GM18873 (cell line): ENCODE measurements around the gene BANF2.
"Not testable (repeated sequence)": the region's sequence is repeated elsewhere in the genome, so short reads cannot be mapped to it uniquely, and the experiment has no call there.

ENCODE experiments used
- ATAC-seq: cut with Tn5 transposase; IDR thresholded peaks from one replicate; pipeline ENCODE4 v1.9.1; 2021; ENCODE audit warnings: mild to moderate bottlenecking, moderate library complexity, moderate number of reproducible peaks; ENCODE audit not compliant: unreplicated experiment, low FRiP score

Gene BANF2

GRCh38 chr20:17758512-17758911 lies 58.7 kb downstream of the BANF2 start:
- no peak for ATAC-seq

- ATAC-seq: no peak
These were observed 59.7 kb downstream of the BANF2 start for GRCh38 chr20:17759449-17759848.

GRCh38 chr20:17761604-17762003 lies 61.8 kb downstream of the BANF2 start:
- no peak for ATAC-seq

GRCh38 chr20:17762243-17762872 lies 62.6 kb downstream of the BANF2 start:
- no peak for ATAC-seq

GRCh38 chr20:17762873-17763557 lies 63.2 kb downstream of the BANF2 start:
- ATAC-seq: no peak

GRCh38 chr20:17765017-17765416 lies 65.3 kb downstream of the BANF2 start:
- ATAC-seq: no peak

GRCh38 chr20:17765584-17765983 lies 65.8 kb downstream of the BANF2 start:
- no peak for ATAC-seq

GRCh38 chr20:17766226-17766625 lies 66.5 kb downstream of the BANF2 start:
- ATAC-seq: no peak

GRCh38 chr20:17767624-17768023 lies 67.9 kb downstream of the BANF2 start:
- ATAC-seq: no peak

- no peak for ATAC-seq
These were observed 68.5 kb downstream of the BANF2 start for GRCh38 chr20:17768271-17768670.

GRCh38 chr20:17769716-17770115 lies 70.0 kb downstream of the BANF2 start:
- not testable (repeated sequence) for ATAC-seq

GRCh38 chr20:17771206-17772004 lies 71.6 kb downstream of the BANF2 start:
- no peak for ATAC-seq

GRCh38 chr20:17772005-17772343 lies 72.2 kb downstream of the BANF2 start:
- ATAC-seq: no peak

GRCh38 chr20:17773619-17774018 lies 73.9 kb downstream of the BANF2 start:
- ATAC-seq: no peak

GRCh38 chr20:17775600-17775999 lies 75.8 kb downstream of the BANF2 start:
- ATAC-seq: no peak

- ATAC-seq: no peak
These were observed 76.8 kb downstream of the BANF2 start for GRCh38 chr20:17776551-17776950.

GRCh38 chr20:17779011-17779410 lies 79.2 kb downstream of the BANF2 start:
- not testable (repeated sequence) for ATAC-seq

GRCh38 chr20:17782768-17783167 lies 83.0 kb downstream of the BANF2 start:
- no peak for ATAC-seq

- ATAC-seq: no peak
These were observed 83.9 kb downstream of the BANF2 start for GRCh38 chr20:17783671-17784070.

GRCh38 chr20:17785007-17785406 lies 85.2 kb downstream of the BANF2 start:
- no peak for ATAC-seq
